ENCODE results near the gene CYTH1.
A peak's percentile ranks its signal among the peaks of the same experiment; 100 is the strongest.
"Not testable (repeated sequence)": the region's sequence is repeated elsewhere in the genome, so short reads cannot be mapped to it uniquely, and the experiment has no call there.

CYTH1 gene

DNA sequence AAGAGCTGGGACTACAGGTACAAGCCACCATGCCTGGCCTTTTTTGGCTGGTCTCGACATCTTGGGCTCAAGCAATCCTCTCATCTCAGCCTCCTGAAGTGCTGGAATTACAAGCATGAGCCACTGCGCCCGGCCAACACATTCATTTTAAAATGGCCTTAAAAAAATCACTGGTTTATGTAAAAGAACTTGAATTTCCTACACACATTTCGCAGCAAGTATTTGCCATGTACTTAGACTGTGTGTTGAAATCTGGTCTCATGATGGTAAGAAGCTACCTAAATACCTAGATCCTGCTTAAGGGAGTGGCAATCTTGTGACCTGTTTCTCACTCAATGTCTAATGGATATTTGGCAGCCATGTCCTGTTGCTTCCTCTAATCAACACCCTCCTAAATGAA lies 8.5 kb upstream of the CYTH1 start:
- no peaks in the 10 kb centered on the region for H3K9me3 Mint-ChIP-seq
- H3K27ac Mint-ChIP-seq, result peak overlapping the region; percentile 91 to 93
- H3K4me1 Mint-ChIP-seq (ENCODE audit: low read depth in 2 of 2), result peaks cover 44 to 50% of the 10 kb centered on the region in 2 donors
- no peak for DNase-seq
- H3K4me3 Mint-ChIP-seq, result no peak overlapping the region
- peaks cover 79% of the 10 kb centered on the region for H3K36me3 Mint-ChIP-seq (ENCODE audit: insufficient read depth)
- no peak for ATAC-seq (replicated peaks)
- no peaks in the 10 kb centered on the region for H3K27me3 Mint-ChIP-seq

DNA sequence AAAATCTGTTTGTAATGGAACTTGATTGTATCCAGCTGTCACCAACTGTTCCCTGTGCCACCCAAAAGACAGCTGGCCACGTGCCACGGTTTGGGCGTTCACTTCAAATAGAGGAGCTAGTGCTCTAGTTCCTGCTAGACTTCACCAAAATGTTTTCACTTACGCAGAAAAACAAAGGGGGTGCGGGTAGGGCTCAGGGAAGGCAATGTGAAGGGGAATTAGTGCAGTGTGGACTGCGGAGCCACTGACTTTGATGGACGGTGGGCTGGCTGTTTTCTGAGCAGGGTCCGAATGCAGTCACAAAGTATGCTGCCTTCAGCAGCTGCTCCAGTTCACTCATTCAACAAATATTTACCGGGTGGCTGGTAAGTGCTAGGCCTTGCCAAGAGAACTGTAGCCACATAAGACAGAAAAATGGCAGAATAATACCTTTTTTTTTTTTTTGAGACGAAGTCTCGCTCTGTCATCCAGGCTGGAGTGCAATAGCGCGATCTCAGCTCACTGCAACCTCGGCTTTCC lies 7.6 kb upstream of the CYTH1 start:
- DNase-seq, result peak in 1 of 3 experiments; percentile 47
- peak; percentile 51 for ATAC-seq (replicated peaks)
- Mint-ChIP-seq H3K27me3 (no peaks in the 10 kb centered on the region), H3K36me3 (ENCODE audit: insufficient read depth) (peaks cover 78% of the 10 kb centered on the region), H3K27ac (peak overlapping the region; percentile 91 to 93), H3K9me3 (no peaks in the 10 kb centered on the region), H3K4me3 (peak overlapping the region; percentile 48 to 55), H3K4me1 (ENCODE audit: low read depth in 2 of 2) (peaks cover 46 to 51% of the 10 kb centered on the region in 2 donors)

DNA sequence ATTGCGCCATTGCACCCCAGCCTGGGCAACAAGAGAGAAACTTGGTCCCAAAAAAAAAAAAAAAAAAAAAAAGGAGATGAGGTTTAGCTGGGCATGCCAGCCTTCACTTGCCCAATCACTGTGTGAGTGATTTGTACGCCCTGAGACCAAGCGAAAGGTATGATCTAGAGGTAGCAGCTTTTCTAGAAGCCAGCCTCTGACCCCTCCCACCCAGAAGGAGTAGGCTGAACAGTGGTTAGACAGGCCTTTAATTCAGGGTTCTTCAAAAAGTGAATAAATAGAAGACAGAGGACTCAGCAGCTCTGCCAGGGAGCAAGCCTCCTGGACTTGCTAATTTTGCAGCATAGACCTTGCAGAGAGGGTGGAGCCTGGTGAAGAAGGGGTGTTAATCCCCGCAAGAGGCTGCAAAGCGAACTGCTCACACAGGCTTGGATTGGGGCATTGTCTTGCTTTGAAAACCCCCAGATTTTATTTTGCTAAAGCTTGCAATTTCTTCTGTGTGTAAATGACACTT lies 7.1 kb upstream of the CYTH1 start:
- no peaks in the 10 kb centered on the region for H3K9me3 Mint-ChIP-seq
- H3K36me3 Mint-ChIP-seq (ENCODE audit: insufficient read depth), result peaks cover 78% of the 10 kb centered on the region
- H3K4me1 Mint-ChIP-seq (ENCODE audit: low read depth in 2 of 2), result peaks cover 44 to 48% of the 10 kb centered on the region in 2 donors
- H3K27me3 Mint-ChIP-seq, result no peaks in the 10 kb centered on the region
- DNase-seq (no peak), ATAC-seq (replicated peaks) (peak; percentile 36)
- H3K27ac Mint-ChIP-seq, result peak overlapping the region; percentile 91 to 93
- H3K4me3 Mint-ChIP-seq, result peak overlapping the region; percentile 48 to 55

DNA sequence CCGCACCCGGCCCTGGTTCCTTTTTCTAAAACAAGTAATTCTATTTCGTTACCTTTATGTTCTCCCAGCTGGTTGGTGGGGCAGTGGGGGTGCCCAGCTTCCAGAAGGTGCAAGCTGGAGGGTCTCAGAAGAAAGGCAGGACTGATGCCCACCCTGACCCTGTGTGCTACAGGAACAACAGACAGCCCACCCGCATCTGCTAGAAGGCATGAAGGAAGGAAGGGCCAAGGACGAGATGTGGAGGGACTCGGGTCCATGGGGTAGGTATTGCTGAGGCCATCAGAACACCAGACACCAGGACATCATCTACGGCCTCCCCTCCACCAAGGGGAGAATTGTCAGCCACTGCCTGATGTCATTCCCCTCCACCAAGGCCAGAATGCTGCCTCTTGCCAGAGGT lies 6.4 kb upstream of the CYTH1 start:
- DNase-seq (no peak), ATAC-seq (replicated peaks) (no peak)
- H3K27ac Mint-ChIP-seq, result peak overlapping the region; percentile 39 to 91
- no peaks in the 10 kb centered on the region for H3K9me3 Mint-ChIP-seq
- peak overlapping the region; percentile 27 to 55 for H3K4me3 Mint-ChIP-seq
- H3K4me1 Mint-ChIP-seq (ENCODE audit: low read depth in 2 of 2), result peaks cover 44 to 47% of the 10 kb centered on the region in 2 donors
- H3K36me3 Mint-ChIP-seq (ENCODE audit: insufficient read depth), result peaks cover 79% of the 10 kb centered on the region
- no peaks in the 10 kb centered on the region for H3K27me3 Mint-ChIP-seq

DNA sequence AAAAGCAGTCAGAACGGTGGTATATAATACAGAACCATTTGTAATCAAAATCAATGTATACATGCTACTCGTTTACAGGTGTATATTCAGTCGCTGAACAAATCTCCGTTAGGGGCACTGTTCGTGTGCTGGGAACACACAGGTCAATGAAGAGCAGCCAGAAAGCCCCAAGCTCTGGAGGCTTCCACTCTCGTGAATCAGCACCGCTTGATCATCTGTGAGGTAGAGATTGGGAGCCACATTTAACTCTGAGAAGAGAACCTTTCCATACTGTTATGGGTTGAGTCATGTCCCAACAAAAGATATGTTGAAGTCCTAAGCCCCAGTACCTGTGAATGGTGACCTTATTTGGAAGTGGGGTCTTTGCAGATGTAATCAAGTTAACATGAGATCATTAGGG lies 5.4 kb upstream of the CYTH1 start:
- peaks cover 48 to 53% of the 10 kb centered on the region in 2 donors for H3K4me1 Mint-ChIP-seq (ENCODE audit: low read depth in 2 of 2)
- no peaks in the 10 kb centered on the region for H3K27me3 Mint-ChIP-seq
- DNase-seq (no peak), ATAC-seq (replicated peaks) (no peak)
- no peaks in the 10 kb centered on the region for H3K9me3 Mint-ChIP-seq
- H3K27ac Mint-ChIP-seq, result peak overlapping the region; percentile 69 to 82
- peak overlapping the region in 1 of 2 donors; percentile 44 for H3K4me3 Mint-ChIP-seq
- peaks cover 79% of the 10 kb centered on the region for H3K36me3 Mint-ChIP-seq (ENCODE audit: insufficient read depth)

DNA sequence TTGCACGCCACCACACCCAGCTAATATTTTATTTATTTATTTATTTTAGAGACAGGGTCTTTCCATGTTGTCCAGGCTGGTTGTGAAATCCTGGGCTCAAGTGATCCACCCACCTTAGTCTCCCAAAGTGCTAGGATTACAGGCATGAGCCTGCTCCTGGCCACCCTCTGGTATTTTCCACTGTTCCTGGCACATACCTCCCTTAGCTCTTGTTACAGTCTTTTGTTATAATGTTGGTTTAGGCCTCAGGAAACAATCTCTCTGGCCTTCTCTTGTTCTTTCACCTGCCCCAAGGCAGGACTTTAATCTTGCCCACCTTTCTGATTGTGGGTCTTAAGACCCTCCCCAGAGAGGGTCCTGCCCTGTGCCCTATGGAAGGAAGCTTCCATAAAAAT lies 3.6 kb upstream of the CYTH1 start:
- Mint-ChIP-seq H3K27ac (peak overlapping the region; percentile 87 to 93), H3K27me3 (no peaks in the 10 kb centered on the region), H3K9me3 (no peaks in the 10 kb centered on the region), H3K4me3 (peak overlapping the region; percentile 70 to 87), H3K4me1 (ENCODE audit: low read depth in 2 of 2) (peaks cover 40 to 43% of the 10 kb centered on the region in 2 donors), H3K36me3 (ENCODE audit: insufficient read depth) (peaks cover 81% of the 10 kb centered on the region)
- DNase-seq, result no peak
- ATAC-seq (replicated peaks), result no peak

DNA sequence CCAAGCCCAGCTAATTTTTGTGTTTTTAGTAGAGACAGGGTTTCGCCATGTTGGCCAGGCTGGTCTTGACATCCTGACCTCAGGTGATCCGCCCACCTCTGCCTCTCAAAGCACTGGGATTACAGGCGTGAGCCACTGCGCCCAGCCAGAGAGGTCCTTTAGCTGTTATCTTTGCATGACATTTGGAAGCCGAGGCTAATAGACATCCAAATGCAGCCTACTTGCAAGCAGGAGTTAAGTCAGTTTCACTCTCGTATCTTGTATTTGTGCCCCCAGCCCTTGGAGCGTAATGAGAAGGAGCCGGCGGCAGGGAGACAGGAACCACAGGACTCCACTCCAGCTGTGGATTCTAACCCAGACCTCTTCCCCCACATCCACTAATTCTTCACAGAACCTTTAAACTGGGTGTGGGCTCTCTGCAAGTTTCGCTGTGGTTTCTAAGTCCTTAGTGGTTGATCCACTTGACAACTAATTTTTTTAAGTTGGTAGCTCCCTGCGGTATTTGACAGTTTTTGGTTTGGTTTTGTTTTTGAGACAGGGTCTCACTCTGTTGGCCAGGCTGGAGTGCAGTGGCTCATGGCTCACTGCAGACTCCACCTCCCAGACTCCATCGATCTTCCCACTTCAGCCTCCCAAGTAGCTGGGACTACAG lies 3.1 kb upstream of the CYTH1 start:
- H3K4me3 Mint-ChIP-seq, result peak overlapping the region; percentile 70 to 87
- H3K27ac Mint-ChIP-seq, result peak overlapping the region; percentile 87 to 93
- H3K9me3 Mint-ChIP-seq, result no peaks in the 10 kb centered on the region
- DNase-seq, result peak in 1 of 3 experiments; percentile 27
- peaks cover 82% of the 10 kb centered on the region for H3K36me3 Mint-ChIP-seq (ENCODE audit: insufficient read depth)
- H3K4me1 Mint-ChIP-seq (ENCODE audit: low read depth in 2 of 2), result peaks cover 40 to 43% of the 10 kb centered on the region in 2 donors
- H3K27me3 Mint-ChIP-seq, result no peaks in the 10 kb centered on the region
- ATAC-seq (replicated peaks), result peak; percentile 21

DNA sequence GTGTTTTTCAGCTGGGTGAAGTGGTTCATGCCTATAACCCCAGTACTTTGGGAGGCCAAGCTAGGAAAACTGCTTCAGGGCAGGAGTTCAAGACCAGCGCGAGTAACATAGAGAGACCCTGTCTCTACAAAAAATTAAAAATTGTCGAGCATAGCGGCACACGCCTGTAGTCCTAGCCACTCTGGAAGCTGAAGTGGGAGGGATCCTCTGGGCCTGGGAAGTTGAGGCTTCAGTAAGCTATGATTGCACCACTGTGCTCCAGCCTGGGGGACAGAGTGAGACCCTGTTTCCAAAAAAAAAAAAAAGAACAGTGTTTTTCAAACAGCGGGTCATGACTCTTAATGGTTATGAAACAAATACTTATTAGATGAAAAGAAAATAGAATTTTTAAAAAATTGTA lies 2.3 kb upstream of the CYTH1 start:
- Mint-ChIP-seq H3K36me3 (ENCODE audit: insufficient read depth) (peaks cover 82% of the 10 kb centered on the region), H3K4me1 (ENCODE audit: low read depth in 2 of 2) (peaks cover 44 to 46% of the 10 kb centered on the region in 2 donors), H3K27ac (peak overlapping the region; percentile 89 to 91), H3K27me3 (no peaks in the 10 kb centered on the region), H3K9me3 (no peaks in the 10 kb centered on the region), H3K4me3 (peak overlapping the region; percentile 87 to 93)
- no peak for DNase-seq
- no peak for ATAC-seq (replicated peaks)

DNA sequence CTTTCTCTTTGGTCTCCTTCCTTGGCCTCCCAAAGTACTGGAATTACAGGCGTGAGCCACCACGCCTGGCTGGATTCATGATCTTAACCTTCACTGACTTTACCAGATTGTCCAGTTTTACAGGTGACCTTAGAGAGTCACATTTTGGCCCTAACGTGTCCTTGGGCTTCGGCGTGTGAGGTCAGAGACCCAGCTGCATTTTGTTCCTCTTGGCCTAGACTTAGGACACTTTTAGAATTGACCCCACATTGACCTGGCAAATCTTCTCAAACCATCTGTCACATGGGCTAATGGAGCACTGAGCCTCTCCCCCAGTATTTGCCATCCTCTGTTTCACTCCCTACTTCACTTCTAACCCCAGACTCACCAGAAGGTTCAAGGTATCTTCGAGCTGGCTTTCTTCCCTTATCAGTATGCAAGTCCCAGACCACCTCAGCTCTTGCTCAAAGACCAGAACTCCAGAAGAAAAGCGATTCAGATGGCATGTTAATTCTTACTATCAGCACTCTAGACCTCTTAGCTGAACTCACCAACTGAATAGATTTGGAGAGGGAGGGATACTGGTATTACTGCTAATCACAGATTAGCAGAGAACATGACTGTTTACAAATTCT lies 1.7 kb upstream of the CYTH1 start:
- ATAC-seq (replicated peaks) (no peak), DNase-seq (no peak)
- peak overlapping the region; percentile 87 to 93 for H3K4me3 Mint-ChIP-seq
- peak overlapping the region; percentile 89 to 91 for H3K27ac Mint-ChIP-seq
- no peaks in the 10 kb centered on the region for H3K9me3 Mint-ChIP-seq
- H3K4me1 Mint-ChIP-seq (ENCODE audit: low read depth in 2 of 2), result peaks cover 46 to 47% of the 10 kb centered on the region in 2 donors
- H3K27me3 Mint-ChIP-seq, result no peaks in the 10 kb centered on the region
- H3K36me3 Mint-ChIP-seq (ENCODE audit: insufficient read depth), result peaks cover 82% of the 10 kb centered on the region

DNA sequence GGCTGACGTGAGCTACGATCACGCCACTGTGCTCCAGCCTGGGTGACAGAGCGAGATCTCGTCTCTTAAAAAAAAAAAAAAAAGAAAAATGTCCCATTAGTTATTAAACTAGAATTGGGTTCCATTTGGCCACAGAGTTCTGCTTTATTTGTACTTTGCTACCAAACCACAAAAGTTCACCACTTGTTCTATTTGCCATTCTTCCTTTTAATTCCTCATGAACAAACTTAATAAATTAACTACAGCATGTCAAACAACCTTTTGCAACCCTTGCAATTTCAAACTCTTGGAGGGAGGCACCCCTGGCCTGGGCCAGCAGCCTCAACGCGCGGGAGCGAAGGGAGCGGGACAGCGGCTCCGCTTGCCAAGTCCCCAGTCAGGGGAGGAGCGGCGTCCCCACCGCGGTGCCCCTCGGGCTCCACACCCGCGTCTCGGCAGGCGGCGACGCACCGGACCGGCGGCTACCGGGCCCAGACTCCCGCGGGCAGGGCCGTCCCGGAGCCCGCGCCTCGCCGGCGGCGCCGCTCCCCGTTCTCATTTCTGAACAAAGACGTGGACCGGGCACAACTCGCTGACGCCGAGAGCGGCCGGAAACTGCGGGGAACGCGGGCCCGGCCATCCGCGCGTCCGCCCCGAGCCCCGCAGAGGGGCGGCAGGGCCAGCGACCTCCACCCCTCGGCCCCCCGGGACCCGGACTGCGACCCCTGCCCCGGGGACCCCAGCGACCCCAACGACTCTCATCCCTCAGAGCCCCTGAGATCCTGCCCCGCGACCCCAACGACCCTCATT lies 775 bp downstream of the CYTH1 start:
- Mint-ChIP-seq H3K27ac (peak overlapping the region; percentile 94 to 97), H3K4me3 (peak overlapping the region; percentile 87 to 93), H3K4me1 (ENCODE audit: low read depth in 2 of 2) (peaks cover 43 to 44% of the 10 kb centered on the region in 2 donors), H3K9me3 (no peaks in the 10 kb centered on the region), H3K36me3 (ENCODE audit: insufficient read depth) (peaks cover 88% of the 10 kb centered on the region), H3K27me3 (no peaks in the 10 kb centered on the region)
- DNase-seq (peak in 2 of 3 experiments; percentile 40 to 49), ATAC-seq (replicated peaks) (peak; percentile 11)

DNA sequence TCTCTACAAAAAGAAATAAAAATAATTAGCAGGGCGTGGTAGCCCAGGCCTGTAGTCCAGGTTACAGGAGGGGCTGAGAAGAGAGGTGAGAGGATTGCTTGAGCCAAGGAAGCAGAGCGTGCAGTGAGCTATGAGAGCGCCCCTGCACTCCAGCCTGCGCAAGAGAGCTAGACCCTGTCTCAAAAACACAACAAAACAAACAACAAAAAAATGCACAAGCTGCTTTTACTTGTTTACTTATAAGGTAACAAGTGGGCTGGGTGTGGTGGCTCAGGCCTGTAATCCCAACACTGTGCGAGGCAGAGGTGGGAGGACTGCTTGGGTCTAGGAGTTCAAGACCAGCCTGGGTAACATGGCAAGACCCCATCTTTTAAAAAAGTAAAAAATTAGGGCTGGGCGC lies 1.7 kb downstream of the CYTH1 start:
- Mint-ChIP-seq H3K27me3 (no peaks in the 10 kb centered on the region), H3K36me3 (ENCODE audit: insufficient read depth) (peaks cover 97% of the 10 kb centered on the region), H3K4me3 (peak overlapping the region; percentile 87 to 93), H3K4me1 (ENCODE audit: low read depth in 2 of 2) (peaks cover 40 to 43% of the 10 kb centered on the region in 2 donors), H3K9me3 (no peaks in the 10 kb centered on the region), H3K27ac (peak overlapping the region; percentile 94 to 97)
- DNase-seq, result no peak
- ATAC-seq (replicated peaks), result peak; percentile 9

DNA sequence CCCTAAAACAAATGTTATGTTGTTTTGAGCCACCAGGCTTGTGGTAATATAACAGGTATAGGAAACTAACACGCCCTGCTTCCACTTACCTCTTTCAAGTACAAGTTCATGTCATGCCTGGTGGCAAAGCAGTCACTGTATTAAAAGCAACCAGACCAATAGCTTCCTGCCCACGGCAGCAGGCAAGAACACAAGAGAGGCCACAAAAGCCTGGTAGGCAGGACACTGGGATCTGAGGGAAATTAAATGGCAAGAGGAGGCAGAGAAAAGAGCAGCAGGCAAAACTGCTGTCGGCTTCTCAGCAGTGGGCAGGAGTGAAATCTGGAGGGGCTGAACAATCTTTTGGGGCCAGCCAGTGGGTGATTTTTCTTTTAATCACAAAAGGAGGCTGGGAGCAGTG lies 2.2 kb downstream of the CYTH1 start:
- ATAC-seq (replicated peaks) (peak; percentile 52), DNase-seq (peak; percentile 60 to 67 (median 67))
- H3K9me3 Mint-ChIP-seq, result no peaks in the 10 kb centered on the region
- H3K27ac Mint-ChIP-seq, result peak overlapping the region; percentile 94 to 97
- peaks cover 39 to 42% of the 10 kb centered on the region in 2 donors for H3K4me1 Mint-ChIP-seq (ENCODE audit: low read depth in 2 of 2)
- H3K4me3 Mint-ChIP-seq, result peak overlapping the region; percentile 87 to 93
- peaks cover 97% of the 10 kb centered on the region for H3K36me3 Mint-ChIP-seq (ENCODE audit: insufficient read depth)
- no peaks in the 10 kb centered on the region for H3K27me3 Mint-ChIP-seq

DNA sequence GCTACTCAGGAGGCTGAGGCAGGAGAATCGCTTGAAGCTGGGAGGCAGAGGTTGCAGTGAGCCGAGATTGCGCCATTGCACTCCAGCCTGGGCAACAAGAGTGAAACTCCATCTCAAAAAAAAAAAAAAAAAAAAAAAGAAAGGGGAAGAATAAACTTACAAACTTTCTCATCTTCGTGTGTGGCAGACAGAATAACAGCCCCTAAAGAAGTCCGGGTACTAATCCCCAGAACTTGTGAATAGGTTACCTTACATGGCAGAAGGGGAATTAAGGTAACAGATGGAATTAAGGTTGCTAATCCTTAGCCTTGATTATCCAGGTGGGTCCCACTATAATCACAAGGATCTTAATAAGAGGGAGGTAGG lies 2.8 kb downstream of the CYTH1 start:
- peaks cover 96% of the 10 kb centered on the region for H3K36me3 Mint-ChIP-seq (ENCODE audit: insufficient read depth)
- not testable (repeated sequence) for H3K9me3 Mint-ChIP-seq; DNase-seq; ATAC-seq (replicated peaks); H3K27me3 Mint-ChIP-seq
- H3K4me1 Mint-ChIP-seq (ENCODE audit: low read depth in 2 of 2), result peaks cover 43 to 45% of the 10 kb centered on the region in 2 donors
- peak overlapping the region; percentile 87 to 93 for H3K4me3 Mint-ChIP-seq
- peak overlapping the region; percentile 94 to 97 for H3K27ac Mint-ChIP-seq

Data from effector memory CD8-positive, alpha-beta T cell (primary cell).